ENCODE data around the gene BZW2.

The BZW2 gene

GRCh38 chr7:16726189-16726588, 80.2 kb downstream of the BZW2 start:
- DNase-seq: no peak

- no peak for DNase-seq
These were observed 81.8 kb downstream of the BZW2 start for GRCh38 chr7:16727736-16728135.

GRCh38 chr7:16728811-16729210, 82.8 kb downstream of the BZW2 start:
- DNase-seq: no peak

GRCh38 chr7:16729541-16729940, 83.6 kb downstream of the BZW2 start:
- no peak for DNase-seq

GRCh38 chr7:16730937-16731336, 85.0 kb downstream of the BZW2 start:
- no peak for DNase-seq

- DNase-seq: no peak
These were observed 86.8 kb downstream of the BZW2 start for GRCh38 chr7:16732828-16733227.

- no peak for DNase-seq
These were observed 88.3 kb downstream of the BZW2 start for GRCh38 chr7:16734148-16734726.

GRCh38 chr7:16735020-16735419, 89.0 kb downstream of the BZW2 start:
- DNase-seq: no peak

GRCh38 chr7:16738011-16738688, 92.2 kb downstream of the BZW2 start:
- DNase-seq: no peak

GRCh38 chr7:16739863-16740622, 94.1 kb downstream of the BZW2 start:
- no peak for DNase-seq

GRCh38 chr7:16740623-16740953, 94.6 kb downstream of the BZW2 start:
- no peak for DNase-seq

- no peak for DNase-seq
These were observed 95.0 kb downstream of the BZW2 start for GRCh38 chr7:16740996-16741395.

GRCh38 chr7:16741676-16742075, 95.7 kb downstream of the BZW2 start:
- DNase-seq: no peak

- DNase-seq: no peak
These were observed 96.6 kb downstream of the BZW2 start for GRCh38 chr7:16742547-16742946.

- no peak for DNase-seq
These were observed 97.3 kb downstream of the BZW2 start for GRCh38 chr7:16743236-16743635.

GRCh38 chr7:16744518-16745250, 98.7 kb downstream of the BZW2 start:
- no peak for DNase-seq

GRCh38 chr7:16745645-16746044, 99.7 kb downstream of the BZW2 start:
- DNase-seq: no peak

GRCh38 chr7:16747102-16747501, 101.1 kb downstream of the BZW2 start:
- no peak for DNase-seq

- peak; percentile 90 for DNase-seq
These were observed 107.3 kb downstream of the BZW2 start, which contains the start of gene TSPAN13 for GRCh38 chr7:16753102-16753931. Gene TSPAN13 (plus strand): TSS chr7:16753755. CDS start chr7:16753968, 213 bp downstream.

GRCh38 chr7:16753932-16754855, 108.2 kb downstream of the BZW2 start:
- peak; percentile 47 for DNase-seq

- peak; percentile 28 for DNase-seq
These were observed 108.9 kb downstream of the BZW2 start for GRCh38 chr7:16754856-16755317.

Data from NCI-H748 treated with DMSO at 0.1 percent for 48 hours (cell line).